ENCODE measurements around the gene CCDC68.

Gene CCDC68

DNA sequence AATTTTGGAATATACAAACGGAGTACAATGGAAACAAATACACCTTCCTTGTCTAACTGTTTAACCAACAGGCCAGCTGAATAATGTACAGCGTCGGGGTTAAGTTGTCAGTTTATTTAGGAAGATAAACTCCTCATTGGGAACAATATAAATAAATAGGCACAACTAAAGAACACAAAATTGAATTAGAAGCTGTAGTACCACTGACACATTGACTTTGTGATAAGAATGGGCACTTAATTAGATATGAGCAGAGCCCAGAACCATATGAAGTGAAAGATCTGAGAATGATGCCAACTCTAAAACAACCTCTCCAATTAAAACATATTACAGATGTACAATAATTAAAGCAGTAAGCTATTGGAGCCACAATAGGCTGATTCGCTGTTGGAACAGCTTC lies 44.4 kb downstream of the CCDC68 start:
- no peak for FAIRE-seq

DNA sequence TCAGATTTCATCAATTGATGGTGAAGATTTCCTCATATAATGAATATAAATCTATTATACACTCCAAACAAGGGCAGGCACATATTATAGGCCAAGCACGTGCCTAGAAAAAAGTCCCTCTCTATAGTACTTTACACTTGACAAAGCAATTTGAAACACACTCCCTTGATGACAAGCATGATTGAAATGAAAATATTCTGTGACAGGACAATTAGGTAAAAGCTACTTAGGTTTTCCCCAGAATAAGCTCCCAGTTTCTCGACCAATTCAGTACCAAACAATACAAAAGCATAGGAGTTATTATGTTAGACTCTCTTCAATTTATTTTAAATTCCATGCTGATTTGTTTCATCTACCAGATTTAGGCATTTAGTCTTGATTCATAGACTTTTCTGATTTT lies 47.7 kb downstream of the CCDC68 start:
- no peak for FAIRE-seq

DNA sequence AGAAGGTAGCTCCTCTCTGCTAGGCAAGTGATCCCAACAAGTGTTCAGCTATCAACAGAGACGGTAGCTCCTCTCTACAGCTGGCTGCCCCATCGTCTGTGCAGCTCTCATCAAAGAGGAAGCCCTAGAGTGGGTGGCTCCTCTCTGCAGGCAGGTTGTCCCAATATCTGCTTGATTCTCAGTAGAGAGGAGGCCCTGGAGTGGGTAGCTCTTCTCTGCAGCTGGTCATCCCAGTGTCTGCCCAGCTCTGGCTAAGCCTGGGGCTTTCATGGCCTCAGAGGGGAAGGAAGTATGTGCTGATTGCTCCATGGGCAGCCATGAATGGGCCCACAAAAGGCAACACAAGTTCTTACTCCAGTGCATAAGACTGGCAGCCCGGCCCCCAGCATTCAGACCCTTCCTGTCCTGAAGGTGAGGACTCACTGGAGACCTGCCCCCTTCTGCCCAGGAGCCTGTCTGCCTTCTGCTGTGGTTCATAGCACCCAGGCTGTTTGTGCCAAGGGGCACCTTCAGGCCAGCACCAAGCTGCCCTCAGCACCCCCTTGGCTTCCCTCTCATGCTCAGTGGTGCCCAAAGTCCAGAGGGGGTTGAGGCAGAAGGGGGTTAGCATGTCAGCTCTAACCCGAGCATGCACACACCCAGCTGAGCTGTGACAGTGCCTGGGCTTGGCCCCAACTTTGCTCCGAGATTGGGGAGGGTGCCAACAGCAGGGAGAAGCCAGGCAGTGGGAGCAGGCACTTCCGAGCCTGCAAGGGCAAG lies 48.9 kb downstream of the CCDC68 start:
- no peak for FAIRE-seq

DNA sequence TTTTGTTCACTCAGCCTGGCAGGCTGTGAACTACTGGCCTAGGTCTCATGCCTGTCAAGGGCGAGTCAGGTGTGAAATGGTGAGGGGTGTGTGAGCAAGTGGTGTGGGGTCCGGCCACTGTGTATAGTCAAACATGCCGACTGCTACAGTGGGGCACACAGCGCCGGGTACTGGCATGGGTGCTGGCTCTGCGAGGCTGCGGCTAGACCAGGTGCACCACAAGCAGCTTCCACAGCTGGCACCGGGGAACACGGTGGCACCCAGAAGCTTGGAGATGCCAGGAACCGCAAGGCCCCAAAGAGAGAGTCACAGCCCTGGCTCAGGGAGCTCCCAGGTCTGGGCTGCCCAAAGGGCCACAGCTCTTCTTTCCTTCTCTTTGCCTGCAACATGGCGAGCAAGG lies 49.7 kb downstream of the CCDC68 start:
- no peak for FAIRE-seq

DNA sequence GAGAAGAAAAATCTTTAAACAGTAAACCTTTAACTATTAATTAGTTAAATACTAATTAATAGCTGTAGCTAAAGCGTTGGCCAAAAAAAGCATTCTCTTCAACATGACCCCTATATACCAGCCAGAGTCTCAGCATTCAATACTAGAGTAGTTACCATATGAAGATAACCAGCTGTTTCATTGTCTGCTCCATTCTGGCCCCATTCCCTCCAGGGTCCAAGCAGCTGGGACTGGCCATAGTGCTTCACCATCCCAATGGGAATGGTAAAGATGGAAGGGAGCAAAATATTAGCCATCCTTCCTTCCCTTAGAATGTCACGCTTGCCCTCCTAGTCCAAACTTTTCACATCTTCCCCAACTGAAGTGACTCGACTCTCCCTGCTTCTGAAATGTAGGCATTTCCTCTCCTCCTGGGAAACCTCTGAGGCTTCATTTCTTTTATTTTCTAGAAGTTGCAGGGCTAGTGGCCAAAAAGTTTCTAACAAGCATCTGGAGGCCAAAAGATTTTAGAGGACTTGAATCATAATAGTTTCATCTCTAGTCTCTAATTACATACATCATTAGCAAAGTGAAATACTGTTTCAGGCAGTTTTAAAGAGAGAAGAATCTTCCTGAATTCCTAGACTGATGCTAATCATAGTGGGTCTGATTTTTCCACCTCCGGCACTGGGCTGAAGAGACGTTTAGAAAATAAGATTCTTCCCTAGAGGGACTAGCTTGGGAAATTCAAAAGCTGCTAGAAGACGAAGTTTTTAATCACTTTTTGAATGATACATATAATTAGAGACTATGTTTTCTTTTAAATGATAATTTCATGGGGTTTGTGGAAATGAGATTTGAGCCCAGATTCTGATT lies 52.7 kb downstream of the CCDC68 start:
- FAIRE-seq = no peak

DNA sequence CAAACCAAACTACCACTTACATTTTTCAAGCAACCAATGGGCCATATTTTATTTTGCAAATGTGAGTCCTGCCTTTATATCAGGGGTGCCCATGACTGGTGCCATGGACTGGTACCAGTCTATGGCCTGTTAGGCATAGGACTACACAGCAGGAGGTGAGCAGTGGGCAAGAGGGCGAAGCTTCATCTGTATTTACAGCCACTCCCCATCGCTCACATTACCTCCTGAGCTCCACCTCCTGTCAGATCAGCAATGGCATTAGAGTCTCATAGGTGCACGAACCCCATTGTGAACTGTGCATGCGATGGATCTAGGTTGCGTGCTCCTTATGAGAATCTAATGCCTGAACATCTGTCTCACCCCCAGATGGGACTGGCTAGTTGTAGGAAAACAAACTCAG lies 53.6 kb downstream of the CCDC68 start:
- FAIRE-seq = no peak

DNA sequence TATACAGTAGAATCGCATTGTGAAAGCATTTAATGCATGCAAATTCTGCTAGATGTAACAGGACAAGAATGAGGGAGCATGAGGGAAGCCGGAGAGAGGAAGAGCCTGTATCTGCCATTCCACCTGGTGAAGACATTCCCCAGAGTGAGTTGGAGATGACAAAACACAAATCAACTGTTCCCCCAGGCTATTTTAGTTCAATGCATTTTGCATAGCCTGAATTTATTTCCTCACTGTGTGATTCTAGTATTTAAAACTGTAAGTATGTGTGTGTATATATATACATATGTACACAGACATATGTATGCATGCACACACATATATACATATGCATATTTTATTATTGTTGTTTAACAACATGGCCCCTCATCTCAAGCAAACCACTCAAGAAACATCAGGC lies 54.7 kb downstream of the CCDC68 start:
- FAIRE-seq = no peak

DNA sequence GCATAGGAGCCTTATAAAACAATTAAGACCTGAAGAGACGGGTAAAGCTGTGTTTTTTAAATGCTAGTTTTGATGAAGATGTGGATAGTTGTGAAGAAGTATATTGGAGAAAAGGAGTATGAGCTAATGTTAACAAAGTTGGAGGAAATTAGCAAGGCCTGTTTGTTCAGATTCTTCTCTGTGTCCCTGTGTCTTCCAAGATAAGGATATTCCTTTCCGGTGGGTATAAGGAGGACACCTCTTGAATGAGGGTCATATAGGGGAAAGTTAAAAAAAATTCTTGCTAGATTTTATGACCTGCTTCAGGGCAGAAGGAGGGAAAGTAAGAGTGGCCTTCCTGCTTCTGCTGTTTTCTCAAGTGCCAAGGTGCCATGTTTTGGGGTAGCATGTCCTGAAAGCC lies 59.0 kb downstream of the CCDC68 start:
- FAIRE-seq = no peak

DNA sequence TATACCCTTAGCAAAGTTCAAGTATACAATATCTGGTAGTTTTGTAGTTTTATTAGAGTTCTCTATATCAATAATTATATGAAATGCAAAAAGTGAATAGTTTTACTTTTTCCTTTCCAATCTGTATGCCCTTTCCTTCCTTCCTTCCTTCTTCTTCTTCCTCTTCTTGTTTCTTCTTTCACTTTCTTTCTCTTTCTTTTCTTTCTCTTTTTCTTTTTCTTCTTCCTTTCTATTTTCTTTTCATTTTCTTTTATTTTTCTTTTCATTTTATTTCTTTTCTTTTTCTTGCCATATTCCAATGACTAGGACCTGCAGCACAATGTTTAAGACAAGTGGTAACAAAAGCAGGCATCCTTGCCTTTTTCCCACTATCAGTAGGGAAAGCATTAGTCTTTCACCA lies 59.8 kb downstream of the CCDC68 start:
- no peak for FAIRE-seq

DNA sequence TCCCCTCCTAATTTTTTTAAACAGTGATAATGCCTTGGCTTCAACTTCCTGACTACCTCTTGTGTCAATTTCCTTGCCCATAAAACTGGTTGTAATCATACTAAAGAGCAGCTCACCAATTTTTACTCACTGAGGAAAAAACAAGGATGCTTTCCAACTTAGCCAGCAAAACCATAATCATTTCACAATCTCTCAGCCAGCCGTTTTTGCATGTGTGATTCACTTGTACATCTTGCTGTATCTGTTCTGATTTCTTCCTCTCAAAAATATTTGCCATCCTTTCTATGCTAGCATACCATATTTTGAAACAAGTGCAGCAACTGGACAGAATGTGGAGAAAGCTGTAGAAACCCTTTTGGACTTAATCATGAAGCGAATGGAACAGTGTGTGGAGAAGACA lies 70.3 kb downstream of the CCDC68 start:
- FAIRE-seq = no peak

DNA sequence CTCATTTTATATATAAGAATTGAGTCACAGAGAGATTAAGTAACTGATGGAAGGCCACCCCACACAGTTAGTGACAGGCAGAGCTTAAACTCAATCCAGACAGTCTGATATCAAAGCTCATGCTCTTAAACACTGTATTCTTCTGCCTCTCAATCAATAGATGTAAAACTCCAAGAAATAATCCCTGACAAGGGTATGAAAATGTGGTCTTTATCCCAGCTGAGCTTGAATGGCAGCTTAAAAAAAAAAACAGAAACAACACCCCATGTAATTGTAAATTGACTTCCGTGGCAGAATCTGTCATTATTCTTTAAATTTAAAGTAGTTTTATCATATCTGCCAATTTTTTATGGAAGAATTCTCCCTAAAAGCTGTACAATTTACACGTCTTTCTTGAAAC lies 70.9 kb downstream of the CCDC68 start:
- no peak for FAIRE-seq

DNA sequence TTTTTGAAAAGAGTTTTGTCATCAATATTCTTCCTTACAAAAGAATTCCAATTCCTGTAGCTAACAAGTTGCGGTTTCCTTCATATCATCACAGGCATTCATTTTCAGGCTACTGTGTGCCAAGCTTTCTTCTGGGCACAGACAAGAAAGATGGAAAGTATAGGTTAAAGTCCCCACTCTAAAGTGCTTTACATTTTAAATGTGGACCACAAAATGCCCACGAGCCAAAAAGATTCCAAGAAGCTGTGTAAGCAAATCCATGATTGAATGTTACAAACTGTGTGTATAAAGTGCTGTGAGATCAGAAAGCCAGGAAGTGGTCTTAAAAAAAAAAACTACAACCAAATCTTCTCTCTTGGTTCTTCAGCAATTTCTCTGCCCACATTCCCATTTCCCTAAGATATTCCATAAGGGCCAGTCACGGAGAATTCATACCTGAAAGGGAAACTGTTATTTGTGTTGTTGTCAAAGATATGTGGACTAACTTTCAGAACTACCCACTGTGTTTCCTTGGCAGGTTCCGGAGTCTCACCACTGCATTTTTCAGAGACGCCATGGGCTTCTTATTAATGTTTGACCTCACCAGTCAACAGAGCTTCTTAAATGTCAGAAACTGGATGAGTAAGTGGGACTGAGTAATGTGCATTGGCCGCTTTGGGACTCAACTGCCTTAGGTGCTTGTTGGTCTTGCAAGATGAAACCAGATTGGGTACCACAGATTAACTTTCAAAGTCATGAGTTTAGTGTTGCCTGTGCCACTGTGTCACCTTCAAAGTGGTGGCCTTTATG lies 75.3 kb downstream of the CCDC68 start:
- FAIRE-seq = no peak

DNA sequence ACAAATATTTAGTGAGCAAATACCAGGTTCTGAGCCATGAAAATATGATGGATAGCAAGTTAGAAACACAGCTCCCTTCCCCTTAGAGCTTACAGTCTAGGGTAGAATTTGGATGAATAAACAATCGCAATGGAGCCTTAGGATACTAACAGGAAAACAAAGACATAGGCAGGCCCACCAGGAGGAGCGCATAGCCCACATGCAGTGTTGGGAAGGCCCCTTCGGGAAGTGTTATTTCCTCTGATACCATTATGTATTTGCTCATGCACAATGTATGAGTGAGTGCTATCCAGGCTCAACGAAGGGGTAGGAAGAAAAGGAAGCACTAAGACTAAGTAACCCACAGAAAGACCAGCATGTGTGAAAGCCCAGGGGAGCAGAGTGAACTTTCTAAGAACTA lies 76.9 kb downstream of the CCDC68 start:
- no peak for FAIRE-seq

DNA sequence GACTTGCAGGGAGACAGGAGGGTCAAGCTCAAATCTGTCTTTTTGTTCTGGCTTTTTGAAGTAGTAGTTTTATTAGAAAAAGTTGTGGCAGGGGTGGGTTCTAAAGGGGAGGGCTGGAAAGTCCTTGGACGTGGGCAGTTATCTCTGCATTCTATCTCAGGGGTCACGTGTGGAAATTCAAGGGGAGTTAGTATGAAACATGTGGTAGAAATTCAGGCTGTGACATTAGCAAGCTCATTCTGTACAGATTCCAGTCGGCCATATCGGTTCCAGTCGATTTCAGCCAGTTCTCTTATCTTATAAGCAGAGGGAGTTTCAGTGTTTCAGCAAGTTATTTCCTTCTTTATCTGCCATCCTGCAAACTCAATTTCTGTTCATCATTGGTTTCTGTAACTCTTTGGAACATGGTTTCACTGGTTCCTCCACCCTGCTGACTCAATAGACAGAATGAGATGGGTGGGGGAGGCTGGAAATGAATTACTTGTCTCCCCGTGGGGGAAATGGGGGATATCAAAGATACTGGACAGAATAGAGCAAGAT lies 78.0 kb downstream of the CCDC68 start:
- FAIRE-seq = no peak

DNA sequence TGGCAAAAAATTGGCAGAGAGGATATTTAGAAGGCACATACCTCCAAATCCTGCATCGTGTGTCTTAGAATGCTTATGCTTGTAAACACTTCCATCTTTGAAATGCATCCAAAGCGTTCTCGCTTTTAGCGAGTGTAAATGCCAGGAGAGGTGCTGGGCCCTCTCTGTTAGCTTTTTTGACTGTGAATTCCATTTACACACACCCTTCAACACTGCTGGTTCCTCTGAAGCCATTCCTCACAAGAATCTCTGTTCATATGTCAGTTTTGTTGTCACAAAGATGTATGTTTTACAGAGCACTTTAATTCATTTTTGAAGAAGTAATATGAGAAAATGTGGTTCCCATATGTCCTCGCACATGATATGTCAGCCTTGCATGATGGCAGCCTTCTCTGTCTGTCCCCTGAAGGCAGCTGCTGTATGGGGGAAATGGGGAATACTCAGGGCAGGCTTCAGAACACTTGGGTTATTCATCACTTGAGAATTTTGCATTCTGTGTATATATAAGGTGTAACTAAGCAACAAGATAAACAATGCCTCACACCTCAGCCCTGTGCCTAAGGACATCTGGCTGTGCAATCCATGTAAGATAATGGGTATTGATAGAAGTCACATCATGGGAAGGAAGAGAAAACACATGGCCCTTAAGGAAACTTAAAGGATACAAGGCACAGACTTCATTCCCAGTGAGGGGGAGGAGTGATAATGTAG lies 78.7 kb downstream of the CCDC68 start:
- no peak for FAIRE-seq

DNA sequence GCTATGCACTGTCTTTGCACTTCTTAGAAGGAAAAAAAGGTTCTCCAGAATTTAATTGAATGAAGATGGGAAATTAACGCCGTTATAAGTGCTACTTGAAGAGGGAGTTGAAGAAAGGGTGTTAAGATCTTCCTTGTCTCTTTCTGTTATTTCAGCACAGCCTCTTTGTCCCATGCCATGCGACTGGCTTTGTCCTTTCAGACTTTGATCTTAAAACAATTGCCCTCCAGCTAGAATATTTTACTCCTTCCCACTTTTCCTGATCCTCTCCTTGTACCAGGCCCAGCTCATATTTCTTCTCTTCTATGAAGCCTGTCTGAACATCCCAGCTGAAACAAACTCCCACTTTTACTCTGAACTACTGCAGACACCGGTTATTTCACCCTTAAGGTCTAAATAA lies 79.6 kb downstream of the CCDC68 start:
- FAIRE-seq = no peak

DNA sequence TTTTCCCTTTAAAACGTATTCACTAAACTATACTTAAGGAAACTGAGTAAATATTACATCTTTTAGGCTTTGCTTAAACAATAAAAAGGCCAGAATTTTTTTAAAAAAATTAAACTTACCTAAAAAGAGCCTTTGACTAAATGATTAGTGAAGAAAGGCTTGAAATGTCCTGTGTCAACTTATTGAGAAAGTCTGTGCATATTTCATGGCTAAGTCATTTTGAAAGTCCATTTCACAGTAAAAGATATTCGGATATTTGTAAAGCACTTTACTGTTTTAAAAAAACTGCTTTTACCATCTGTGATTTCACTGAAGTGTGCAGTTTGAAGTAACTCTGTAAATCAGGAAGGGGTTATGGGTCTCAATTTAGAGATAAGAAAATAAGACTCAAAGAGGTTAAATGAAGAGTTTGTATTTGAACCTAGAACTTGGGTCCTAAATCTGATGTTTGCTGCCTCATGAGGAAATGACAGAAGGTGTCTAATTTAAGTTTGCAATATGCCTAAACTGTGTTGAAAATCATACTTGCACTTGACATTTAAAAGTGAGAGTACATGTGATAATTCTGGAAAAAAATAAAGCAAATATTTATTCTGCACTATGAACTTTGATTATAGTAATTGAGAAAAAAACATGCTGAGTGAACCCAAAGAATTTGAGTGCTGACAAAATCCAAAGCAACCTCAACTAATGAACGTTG lies 80.5 kb downstream of the CCDC68 start:
- no peak for FAIRE-seq

DNA sequence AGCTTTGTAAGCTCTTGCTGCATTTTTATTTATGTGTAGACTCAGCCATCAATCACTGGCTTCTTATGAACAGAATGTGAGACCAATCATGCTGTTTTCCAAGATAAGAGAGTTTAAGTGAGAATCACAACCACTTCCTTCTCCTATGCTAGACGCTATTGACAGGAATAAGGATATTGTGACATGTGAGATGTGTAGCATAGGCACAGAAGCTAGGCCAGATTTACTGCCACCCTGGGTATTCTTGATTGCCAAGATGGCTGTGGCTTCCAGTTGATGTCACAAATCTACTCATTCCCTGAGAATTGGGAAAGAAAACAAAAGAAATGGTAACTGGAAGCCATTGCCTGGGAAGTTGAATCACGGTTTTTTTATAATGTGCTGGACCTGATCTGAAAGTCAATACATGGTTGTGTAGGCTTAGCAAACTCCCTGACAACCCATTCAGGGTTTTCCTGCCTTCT lies 81.1 kb downstream of the CCDC68 start:
- no peak for FAIRE-seq

DNA sequence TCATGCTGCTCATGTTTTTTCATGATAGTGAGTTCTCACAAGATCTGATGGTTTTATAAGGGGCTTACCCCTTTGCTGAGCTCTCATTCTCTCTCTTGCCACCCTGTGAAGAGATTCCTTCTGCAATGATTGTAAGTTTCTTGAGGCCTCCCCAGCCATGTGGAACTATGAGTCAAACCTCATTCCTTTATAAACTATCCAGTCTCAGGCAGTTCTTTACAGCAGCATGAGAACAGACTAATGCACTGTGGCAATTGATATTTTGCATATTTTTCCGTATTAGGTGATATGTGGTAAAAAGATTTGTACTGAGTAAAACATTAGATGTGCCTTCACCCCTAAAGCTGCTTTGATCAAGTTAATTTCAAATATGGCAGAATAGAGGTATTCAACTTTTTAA lies 82.2 kb downstream of the CCDC68 start:
- FAIRE-seq = no peak

DNA sequence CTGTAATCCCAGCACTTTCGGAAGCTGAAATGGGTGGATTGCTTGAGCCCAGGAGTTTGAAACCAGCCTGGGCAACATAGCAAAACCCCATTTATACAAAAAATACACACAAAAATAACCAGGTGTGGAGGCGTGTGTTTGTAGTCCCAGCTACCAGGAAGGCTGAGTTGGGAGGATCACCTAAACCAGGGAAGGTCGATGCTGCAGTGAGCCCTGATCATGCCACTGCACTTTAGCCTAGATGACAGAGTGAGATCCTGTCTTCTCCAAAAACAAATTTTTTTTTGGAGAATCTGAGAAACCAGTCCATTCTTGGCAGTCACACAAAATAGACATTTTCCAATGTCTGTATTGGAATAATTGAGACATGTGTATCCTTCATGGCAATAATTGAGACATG lies 84.2 kb downstream of the CCDC68 start:
- no peak for FAIRE-seq

DNA sequence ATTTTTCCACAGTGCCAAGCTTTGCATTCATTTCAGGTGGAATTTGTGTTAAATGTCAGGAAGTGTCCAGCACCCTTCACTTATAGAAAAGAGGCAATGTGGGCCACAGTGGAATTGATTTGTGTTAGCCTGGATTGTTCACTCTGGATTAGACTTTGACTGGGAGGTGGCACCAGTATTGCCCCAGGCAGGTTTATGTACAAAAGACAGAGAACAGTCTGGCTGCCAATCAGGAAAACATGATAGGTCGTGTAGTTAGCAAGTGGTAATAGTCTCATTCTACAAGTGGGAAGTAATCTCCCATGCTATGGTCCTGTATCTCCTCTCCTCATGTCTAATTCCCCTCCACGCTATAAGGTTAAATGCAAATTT lies 85.4 kb downstream of the CCDC68 start:
- no peak for FAIRE-seq

DNA sequence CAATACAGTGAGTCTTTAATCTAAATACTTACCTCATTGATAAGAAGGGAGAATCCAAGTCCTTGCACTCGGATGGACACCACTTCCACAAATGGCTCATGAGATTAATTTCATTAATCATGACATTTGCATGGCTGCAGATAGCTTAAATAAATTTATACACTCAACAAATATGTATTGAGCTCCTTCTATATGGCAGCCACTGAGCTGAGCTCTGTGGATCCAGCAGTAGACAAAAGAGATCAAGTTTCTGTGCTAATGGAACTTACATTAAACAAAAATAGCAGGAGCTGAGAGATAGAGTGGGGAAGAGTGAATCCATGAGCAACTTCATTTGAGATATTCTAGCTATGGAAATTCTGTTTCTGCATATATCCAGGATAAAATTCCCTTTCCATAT lies 86.6 kb downstream of the CCDC68 start:
- no peak for FAIRE-seq

Measured in colon (tissue), 2 donors.